ENCODE results near the gene TMEM91.

TMEM91 gene

DNA sequence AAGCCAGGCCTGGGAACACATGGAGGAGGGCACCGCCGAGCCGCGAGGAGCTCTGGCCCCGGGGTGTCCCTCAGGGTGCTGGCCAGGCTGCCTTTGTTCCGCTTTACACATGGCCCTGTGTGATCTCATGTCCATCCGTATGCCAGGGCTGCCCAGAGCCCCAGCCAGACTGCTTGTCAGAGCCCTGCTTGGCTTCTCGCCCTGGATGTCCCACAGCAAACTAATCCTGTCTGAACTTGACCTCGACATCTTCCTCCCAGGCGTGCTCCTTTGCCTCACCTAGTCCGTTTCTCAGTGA is 35.6 kb downstream of the TMEM91 start:
- DNase-seq (ENCODE audit: low read depth) = no peak

- no peak for DNase-seq (ENCODE audit: low read depth)
Measured at GRCh38 chr19:41412953-41413352, 36.6 kb downstream of the TMEM91 start.

DNA sequence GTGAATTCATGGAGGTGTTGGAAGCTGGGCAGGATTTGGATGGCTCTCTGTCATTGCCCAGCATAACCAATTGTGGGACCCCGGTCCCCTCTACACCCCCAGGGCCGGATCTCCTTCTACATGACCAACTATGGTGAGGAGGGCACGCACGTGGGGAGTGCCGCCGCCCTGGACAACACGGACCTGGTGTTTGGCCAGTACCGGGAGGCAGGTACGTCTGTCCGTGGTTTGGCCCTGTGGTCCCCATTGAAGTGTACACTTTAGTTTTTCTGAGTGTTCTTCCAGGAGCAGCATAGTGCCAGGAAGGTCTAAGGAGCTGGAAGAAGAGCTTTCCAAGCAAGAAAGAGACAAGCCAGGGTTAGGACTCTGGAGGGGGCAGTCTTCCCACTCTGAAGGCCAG is 37.6 kb downstream of the TMEM91 start:
- DNase-seq (ENCODE audit: low read depth) = no peak

DNA sequence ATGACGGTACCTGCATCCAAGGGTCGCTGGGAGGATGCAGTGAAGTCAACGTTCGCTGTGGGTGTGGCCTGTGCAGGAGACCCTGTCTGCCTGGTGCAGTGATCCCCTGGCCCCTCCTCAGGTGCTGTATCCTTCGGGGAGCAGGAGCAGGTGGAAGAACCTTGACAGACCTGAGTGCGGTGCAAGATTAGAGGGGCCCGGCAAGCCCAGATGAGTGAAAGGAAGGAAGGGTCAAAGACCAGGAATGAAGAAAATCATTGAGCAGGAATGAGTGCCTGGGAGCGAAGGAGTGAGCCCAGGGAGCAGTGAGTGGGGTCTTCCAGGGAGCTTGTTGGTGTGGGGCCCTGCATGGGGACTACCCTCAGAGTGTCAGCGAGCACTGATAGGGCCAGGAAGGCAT is 38.1 kb downstream of the TMEM91 start:
- no peak for DNase-seq (ENCODE audit: low read depth)

DNA sequence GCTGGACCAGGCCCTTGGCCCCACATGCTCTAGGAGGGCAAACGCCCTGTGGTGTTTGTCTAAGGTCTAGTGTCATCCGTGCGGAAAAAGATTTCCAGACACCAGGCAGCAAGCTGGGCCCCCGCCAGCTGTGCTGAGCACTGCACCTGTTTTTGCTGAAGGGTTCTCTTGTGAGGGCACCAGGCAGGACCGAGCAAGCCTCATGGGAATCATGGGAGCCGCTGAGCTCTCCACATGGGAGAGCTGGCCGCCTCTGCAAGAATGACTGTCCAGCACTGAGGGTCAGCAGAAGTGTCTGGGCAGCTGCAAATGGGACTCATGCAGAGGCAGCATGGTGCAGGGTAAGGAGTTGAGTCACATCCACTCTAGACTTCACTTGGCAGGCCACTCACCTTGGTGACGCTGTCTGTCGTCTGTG is 38.8 kb downstream of the TMEM91 start:
- no peak for DNase-seq (ENCODE audit: low read depth)

GRCh38 chr19:41416194-41416674 is 39.9 kb downstream of the TMEM91 start:
- DNase-seq (ENCODE audit: low read depth) = no peak

DNA sequence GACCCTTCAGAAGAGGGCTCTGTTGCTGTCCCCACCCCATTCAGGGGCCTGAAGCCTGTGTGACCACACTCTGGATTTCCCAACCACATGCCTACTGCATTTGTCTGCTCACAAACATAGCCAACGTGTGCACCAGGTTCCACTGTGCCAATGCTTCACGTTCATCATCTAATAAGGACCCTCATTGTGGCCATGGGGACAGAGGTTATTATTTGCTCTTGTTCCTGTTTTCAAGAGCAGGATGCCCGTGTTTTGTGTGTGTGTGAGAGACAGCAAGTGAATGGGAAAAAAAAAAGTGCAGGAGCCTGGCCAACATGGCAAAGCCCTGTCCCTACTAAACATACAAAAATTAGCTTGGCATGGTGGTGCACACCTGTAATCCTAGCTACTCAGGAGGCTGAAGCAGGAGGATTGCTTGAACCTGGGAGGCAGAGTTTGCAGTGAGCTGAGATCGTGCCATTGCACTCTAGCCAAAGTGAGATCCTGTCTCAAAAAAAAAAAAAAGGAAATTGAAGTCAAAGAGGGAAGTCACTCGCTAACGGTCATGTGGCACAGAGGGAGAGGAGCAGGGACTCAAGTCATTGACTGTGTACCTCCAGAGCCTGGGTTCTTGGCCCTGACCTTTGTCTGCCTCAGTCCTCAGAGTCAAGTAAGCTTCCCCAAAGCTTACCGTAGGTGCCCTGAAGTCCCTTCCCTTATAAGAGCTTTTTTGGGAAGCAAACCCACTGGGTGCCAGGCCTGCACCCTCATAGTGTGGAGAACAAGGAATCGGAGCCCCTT is 44.0 kb downstream of the TMEM91 start:
- DNase-seq (ENCODE audit: low read depth) = no peak

- no peak for DNase-seq (ENCODE audit: low read depth)
Measured at GRCh38 chr19:41421314-41421713, 45.0 kb downstream of the TMEM91 start.

GRCh38 chr19:41421973-41422372 is 45.6 kb downstream of the TMEM91 start:
- no peak for DNase-seq (ENCODE audit: low read depth)

DNA sequence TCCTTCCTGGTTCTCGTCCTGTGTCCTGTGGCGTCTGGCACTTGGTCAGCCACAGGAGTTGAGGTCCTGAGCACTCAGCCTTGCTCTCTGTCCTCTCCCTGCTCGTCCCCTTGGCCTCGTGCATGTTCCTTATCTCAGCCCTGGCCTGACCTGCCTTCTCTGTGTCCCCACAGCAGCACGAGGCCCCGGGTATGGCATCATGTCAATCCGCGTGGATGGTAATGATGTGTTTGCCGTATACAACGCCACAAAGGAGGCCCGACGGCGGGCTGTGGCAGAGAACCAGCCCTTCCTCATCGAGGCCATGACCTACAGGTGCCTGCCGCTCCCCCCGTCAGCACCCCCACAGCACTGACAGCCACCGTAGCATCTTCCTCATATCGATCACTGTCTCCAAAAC is 46.1 kb downstream of the TMEM91 start:
- DNase-seq (ENCODE audit: low read depth) = no peak

GRCh38 chr19:41422955-41423354 is 46.6 kb downstream of the TMEM91 start:
- DNase-seq (ENCODE audit: low read depth) = no peak

DNA sequence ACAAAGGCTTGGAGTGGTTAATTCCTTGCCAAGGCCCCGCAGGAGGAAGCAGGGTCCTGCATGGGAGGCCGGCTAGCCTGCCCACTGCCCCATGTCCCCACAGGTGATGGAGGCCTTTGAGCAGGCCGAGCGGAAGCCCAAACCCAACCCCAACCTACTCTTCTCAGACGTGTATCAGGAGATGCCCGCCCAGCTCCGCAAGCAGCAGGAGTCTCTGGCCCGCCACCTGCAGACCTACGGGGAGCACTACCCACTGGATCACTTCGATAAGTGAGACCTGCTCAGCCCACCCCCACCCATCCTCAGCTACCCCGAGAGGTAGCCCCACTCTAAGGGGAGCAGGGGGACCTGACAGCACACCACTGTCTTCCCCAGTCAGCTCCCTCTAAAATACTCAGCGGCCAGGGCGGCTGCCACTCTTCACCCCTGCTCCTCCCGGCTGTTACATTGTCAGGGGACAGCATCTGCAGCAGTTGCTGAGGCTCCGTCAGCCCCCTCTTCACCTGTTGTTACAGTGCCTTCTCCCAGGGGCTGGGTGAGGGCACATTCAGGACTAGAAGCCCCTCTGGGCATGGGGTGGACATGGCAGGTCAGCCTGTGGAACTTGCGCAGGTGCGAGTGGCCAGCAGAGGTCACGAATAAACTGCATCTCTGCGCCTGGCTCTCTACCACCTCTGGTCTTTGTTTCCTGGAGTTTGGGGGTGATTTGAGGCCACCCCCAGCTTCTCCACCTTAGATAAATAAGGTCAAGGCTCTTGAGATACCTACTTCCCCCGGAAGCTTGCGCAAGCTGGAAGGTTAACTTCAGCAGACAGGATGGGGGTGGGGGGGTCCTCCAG is 48.2 kb downstream of the TMEM91 start:
- DNase-seq (ENCODE audit: low read depth) = no peak

DNA sequence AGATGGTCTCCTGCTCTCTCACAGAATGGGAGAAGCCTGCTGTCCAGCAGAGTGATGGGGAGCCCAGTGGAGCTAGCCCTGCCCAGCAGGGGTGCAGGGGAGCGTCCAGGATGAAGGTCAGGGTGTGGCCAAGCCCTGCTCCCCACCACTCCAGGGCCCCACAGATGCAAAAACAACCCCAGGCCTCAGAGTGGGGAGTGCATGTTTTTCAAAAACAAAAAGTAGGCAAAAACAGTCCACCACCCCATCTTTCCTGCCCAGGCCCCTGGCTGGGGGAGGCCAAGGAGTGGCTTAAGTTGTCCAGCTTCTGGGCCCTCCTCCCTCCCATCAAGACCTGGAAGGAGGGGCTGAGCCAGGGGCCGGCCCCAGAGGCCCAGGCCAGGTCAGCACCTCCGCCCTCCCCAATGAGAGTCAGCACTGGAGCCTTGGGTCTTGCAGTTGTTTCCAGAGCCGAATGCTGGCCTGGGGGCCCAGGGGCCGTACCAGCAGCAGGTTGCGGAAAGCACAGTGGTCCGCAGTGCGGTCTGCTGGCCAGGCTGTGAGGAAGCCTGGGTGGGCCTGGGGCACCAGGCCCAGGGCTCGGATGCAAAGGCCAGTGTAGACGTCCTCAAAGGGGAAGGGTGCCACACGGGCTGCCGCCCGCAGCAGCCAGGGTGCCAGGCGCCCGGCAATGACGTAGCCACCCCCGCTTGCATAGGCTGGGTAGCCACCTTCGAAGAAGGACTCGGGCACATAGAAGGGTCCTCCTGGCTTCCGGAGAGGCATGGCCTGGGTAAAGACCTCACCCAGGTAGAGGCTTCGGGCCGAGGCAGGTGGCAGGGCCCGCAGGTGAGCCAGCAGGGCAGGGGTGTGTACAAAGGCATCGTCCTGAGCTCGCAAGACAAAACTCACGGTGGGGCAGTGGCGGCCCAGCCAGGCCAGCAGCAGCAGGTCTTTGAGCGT is 49.1 kb downstream of the TMEM91 start:
- DNase-seq (ENCODE audit: low read depth) = no peak

DNA sequence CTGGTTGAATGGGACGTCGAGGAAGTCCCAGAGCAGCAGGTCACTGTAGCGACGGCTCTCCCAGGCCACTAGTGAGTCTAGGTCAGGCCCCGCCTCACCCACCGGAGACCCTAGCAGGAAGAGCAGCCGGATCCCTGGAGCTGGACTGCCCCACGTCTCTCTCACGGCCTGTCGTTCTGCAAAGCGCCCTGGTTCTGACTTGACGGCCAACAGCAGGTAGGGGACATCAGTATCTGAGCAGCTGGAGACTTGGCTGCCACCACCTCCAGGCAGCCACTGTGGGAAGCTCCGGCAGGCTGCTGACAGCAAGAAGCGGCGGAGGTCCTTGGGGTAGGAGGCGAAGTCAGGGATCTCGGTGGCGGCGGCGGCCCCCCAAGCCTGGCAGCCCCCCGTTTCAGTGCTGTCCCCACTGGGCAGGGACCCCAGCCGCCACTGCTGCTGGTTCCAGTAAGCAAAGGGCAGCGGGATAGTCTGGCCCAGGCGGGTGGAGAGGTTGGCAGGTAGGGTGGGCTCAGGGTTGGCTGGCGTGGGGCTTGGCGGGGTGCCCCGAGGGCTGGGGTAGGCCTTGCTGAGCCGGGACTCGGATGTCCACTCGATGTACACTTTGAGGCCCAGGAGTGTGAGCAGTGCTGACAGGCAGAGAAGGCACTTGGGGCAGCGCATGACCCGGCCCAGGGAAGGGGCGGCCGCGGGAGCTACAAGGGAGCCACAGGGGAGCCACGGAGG is 49.9 kb downstream of the TMEM91 start:
- DNase-seq (ENCODE audit: low read depth) = no peak

DNA sequence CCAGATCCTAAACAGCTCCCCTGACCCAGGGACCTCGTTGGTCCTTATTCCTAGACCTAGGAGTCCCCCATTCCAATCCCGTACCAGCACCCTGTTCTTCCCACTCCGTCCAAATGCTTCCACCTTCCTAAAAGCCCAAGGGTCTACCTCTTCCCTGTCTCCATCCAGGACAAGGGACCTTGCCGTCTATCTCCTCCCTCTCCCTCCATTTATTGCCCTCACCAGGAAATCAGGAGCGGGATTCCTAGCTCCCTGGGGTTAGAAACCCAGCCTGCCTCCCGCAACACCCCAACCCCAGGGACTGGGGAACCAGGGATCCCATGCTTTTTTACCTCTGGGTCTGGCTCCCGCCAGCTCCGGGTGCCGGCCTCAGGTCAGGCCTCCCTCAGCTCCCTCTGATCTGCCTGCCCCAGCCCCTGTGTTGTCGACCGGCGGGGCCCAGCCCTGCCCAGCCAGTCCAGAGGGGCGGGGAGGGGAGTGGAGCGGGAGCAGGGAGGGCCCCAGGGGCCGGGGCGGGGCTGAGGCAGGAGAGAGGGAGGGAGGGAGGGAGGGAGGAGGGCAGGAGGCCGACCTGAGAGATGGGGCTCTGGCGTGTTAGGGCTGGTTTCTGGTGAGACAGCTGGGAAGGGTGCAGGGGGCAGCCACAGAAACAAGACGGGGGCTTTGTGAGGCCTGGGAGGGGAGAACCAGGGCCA is 50.8 kb downstream of the TMEM91 start, which contains the start of gene B3GNT8:
TSS of gene B3GNT8 (minus strand) at position 423 of the 695 bp plus-strand sequence. CDS start 596 bp downstream, outside the sequence.
- no peak for DNase-seq (ENCODE audit: low read depth)

DNA sequence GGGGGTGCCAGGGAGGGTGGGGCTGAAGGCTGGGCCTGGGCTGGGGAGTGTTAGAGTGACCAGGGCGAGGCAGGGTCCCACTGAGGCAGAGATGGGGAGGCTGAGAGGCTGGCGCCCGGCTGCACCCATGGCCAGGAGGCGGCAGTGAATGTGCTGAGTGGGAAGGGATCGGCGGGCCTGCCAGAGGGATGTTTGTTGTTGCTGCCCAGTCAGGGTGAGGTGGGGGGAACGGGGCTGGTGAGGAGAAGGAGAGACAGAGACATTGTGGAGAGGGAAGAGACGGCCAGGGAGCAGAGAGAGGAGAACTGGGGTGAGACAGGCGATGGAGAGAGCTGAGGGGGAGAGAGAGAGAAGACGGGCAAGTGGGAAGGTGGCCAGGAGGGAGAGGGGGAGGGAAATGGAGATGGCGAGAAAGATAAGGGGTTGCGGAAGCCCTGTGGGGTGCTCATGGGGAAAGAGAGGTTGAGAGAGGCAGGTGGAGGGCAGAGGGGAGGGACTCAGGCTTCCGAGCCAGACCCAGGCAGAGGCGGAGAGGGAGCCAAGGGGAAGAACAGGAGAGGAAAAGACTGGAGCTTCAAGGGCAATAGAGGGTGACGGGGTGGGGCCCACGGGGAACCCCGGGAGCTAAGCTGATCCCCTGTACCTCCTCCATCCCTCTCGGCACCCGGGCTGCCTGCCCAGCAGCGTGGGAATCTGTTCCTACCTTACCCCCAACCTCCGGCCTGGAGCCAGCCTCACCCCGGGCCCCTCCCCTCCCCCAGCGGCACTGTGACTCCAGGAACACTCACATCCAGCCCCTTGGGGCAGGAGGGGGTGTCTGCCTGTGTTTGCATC is 51.5 kb downstream of the TMEM91 start:
- no peak for DNase-seq (ENCODE audit: low read depth)

- DNase-seq (ENCODE audit: low read depth) = no peak
Measured at GRCh38 chr19:41428481-41428859, 52.1 kb downstream of the TMEM91 start.

DNA sequence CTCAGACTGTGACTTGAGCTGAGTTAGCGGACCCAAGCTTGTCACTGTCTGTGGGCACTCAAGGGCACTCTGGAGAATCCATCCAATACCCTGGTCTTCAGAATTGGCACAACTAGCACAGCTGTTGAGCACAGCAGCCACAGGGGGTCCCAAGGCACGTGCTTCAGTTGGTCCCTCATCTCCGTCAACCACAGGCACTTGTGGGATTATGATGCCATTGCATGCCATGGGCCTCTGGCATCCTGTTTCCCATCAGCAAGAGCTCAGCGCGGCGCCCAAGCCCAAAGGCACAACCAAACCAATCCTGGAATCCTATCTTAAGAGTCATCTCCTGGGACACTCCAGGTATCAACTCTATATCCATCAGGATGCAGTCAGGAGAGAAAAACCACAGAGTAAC is 54.6 kb downstream of the TMEM91 start:
- no peak for DNase-seq (ENCODE audit: low read depth)

- DNase-seq (ENCODE audit: low read depth) = no peak
Measured at GRCh38 chr19:41431426-41432386, 55.4 kb downstream of the TMEM91 start.

All from non-pigmented ciliary epithelial cell (primary cell).